HG03103 (cell line): Measurements from ENCODE around the gene TCTN3.
A peak's percentile ranks its signal among the peaks of the same experiment; 100 is the strongest.
"Not testable (repeated sequence)": the region's sequence is repeated elsewhere in the genome, so short reads cannot be mapped to it uniquely, and the experiment has no call there.

Source experiments
- ATAC-seq: cut with Tn5 transposase; IDR thresholded peaks from one replicate; pipeline ENCODE4 v1.9.1; 2021; ENCODE audit warnings: low read depth; ENCODE audit not compliant: unreplicated experiment

TCTN3 gene

DNA sequence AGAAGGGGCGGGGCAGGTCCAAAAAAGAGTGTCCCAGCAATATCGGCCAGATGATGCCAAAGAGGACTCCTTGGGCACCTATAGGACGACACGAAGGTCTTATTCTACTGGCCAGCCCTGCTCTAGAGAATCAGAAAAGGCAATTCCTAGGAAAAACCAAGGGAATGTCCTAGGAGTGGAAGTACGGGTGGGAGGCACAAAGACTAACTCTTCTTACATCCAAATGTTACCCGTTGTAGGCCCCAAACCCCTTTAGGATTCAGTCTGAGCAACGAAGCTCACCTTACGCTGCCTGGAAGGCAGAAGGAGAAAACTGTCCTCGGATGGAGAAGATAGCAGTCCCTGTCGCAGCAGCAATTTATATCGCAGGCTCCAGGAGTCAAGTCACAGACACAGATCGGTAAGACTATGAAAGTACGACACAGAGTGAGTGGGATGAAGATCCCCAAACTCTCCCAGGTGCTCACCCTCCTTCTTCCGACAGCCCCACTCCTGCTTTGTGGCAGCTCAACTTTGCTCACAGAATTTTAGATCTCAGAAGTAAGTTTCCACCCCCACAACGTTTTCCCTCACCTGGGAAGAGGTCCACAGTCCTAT lies 558 bp downstream of the TCTN3 start:
- ATAC-seq: no peak

DNA sequence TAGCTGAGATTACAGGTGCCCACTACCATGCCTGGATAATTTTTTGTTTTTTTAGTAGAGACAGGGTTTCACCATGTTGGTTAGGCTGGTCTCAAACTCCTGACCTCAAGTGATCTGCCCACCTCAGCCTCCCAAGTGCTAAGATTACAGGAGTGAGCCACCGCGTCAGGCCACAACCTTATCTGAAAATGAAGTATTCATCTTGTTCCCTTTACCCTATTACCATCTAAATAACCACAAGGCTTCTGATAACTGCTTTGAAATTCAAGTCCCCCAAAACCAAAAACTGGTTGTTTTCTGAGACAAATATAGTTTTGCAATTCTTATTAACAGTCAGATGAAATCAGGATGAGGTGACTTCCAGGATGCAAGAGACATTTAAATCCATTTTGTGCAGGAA lies 2.4 kb downstream of the TCTN3 start:
- no peak for ATAC-seq

DNA sequence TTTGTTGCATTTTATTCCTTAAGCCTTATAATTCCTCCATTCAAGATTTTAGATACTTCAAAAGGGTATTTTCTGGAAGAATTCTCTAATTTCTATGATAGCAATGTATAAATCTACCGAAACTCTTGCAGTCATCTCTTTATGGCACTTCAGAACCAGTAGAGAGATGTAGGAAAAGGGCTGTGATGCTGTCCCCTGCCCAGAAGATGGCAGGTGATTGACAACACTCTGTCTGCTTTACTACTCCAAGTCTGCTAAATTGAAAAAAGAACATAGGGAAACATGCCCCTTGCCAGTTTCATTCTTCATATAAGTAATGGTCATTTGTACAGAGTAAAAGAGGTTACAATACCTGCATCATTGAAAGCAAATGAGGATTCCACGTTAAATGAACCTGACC lies 5.1 kb downstream of the TCTN3 start:
- no peak for ATAC-seq

- no peak for ATAC-seq
Measured at GRCh38 chr10:95683966-95684365, 9.8 kb downstream of the TCTN3 start.

- no peak for ATAC-seq
Measured at GRCh38 chr10:95675403-95676116, 18.2 kb downstream of the TCTN3 start.

GRCh38 chr10:95674643-95675042 lies 19.1 kb downstream of the TCTN3 start:
- ATAC-seq: no peak

DNA sequence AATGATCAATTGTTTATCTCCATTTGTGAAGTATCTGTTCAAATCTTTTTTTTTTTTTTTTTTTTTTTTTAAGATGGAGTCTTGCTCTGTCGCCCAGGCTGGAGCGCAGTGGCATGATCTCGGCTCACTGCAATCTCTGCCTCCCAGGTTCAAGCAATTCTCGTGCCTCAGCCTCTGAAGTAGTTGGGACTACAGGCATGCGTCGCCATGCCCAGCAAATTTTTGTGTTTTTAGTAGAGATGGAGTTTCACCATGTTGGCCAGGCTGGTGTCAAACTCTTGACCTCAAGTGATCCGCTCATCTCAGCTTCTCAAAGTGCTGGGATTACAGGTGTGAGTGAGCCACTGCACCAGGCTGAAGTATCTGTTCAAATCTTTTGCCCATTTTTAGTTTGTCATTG lies 21.1 kb downstream of the TCTN3 start:
- not testable (repeated sequence) for ATAC-seq

- no peak for ATAC-seq
Measured at GRCh38 chr10:95664543-95664942, 29.2 kb downstream of the TCTN3 start.

DNA sequence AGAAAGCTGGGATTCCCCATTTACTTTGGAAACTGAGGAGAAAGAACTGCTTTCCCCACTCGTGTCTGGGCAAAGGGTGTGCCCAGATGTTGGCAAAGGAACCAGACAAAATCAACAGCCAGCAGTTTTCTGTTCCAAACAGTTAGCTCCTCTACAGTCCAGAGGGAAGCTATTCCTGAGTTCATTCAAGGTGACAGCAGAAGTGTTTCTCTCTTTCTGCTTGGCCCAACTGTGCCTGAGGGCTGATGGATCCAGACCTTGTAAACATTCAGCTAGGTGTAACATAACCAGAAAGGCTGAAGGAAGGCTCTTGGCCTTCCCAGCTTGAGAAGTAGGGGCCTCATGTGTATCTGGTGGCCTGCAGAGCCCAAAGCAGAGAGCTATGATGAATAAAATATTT lies 30.2 kb downstream of the TCTN3 start:
- ATAC-seq: no peak

- ATAC-seq: no peak
Measured at GRCh38 chr10:95661818-95662217, 31.9 kb downstream of the TCTN3 start.

GRCh38 chr10:95660283-95660682 lies 33.4 kb downstream of the TCTN3 start:
- no peak for ATAC-seq

- ATAC-seq: no peak
Measured at GRCh38 chr10:95657250-95657649, 36.5 kb downstream of the TCTN3 start.

DNA sequence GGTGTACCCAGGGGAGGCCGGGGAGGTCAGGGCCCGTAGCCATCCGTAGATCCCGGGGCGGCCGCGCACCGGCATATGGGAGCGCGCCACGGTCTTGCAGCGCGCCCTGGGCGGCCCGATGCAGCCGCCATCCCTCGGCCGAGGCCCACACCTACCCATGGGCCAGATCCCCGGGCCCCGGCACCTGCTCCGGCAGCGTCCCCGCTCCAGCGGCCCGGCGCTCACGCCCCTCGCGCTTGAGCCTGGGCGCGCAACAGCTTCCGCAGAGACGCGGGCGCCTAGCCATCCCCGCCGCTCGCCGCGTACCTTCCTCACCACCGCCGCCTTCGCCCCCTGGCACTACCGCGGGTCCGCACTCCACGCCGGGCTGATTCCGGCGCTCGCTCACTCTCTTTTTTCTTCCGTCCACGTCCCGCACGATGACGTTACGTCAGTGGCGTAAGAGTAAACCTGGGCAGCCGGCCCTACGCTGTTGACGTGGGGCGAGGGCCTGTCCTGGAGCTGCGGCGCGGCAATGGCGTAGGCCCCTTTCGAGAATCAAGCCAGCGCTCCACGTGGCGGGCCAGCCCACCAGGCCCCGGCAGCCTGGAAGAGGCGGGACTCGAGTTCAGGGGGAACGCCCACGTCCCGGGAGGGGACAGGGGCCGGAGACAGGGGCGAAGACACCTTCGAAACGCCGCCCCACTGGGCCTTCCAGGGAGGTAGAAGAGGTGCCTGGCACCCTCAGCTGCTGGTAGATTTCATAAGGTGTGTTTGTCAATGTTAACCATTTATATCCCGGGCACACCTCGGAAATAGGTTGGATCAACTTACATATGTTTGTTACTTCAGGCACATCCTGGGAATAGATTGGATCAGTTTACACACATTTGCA lies 37.2 kb downstream of the TCTN3 start, which contains the start of gene ALDH18A1:
TSS of gene ALDH18A1 (minus strand) at position 421 of the 874 bp plus-strand sequence. CDS start 3,334 bp downstream, outside the sequence.
- peak; percentile 85 for ATAC-seq

GRCh38 chr10:95655571-95656290 lies 38.0 kb downstream of the TCTN3 start:
- ATAC-seq: no peak

- ATAC-seq: no peak
Measured at GRCh38 chr10:95653895-95654294, 39.8 kb downstream of the TCTN3 start.

DNA sequence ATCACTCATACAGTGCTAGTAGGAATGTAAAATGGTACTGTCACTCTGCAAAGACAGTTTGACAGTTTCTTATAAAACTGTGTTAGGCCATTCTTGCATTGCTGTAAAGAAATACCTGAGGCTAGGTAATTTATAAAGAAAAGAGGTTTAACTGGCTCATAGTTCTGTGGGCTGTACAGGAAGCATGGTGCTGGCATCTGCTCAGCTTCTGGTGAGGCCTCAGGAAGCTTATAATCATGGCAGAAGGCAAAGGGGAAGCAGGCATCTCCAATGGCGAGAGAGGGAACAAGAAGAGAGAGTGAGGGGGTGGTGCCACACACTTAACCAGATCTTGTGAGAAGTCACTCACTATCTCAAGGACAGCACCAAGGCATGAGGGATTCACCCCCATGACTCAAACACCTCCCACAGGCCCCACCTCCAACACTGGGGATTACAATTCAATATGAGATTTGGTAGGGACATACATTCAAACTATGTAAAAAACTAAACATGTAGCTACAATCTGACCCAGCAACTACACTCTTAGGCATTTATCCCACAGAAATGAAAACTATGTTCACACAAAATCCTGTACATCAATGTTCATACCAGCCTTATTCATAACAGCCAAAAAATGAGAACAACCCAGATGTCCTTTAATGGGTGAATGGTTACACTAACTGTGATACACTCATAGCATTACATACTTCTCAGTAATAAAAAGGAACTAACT lies 42.2 kb downstream of the TCTN3 start:
- no peak for ATAC-seq

GRCh38 chr10:95650232-95650631 lies 43.5 kb downstream of the TCTN3 start:
- ATAC-seq: no peak

DNA sequence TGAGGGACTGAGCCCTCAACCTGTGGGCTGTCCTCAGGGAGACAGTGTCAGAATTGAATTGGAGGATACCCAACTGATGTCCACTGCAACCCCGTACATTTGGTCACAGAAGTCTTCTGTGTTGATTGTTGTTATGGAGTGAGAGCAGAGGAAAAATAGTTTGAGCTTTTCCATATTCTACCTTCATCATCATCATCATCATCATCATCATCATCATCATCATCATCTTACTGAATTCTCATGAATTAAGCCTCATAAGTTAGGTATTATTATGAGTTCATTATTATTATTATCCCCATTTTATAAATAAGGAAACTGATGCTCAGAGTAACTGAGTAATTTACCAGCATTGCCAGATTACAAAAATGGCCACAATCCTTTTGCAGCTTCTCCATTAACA lies 45.6 kb downstream of the TCTN3 start:
- ATAC-seq: no peak

GRCh38 chr10:95646160-95646559 lies 47.6 kb downstream of the TCTN3 start:
- ATAC-seq: no peak

DNA sequence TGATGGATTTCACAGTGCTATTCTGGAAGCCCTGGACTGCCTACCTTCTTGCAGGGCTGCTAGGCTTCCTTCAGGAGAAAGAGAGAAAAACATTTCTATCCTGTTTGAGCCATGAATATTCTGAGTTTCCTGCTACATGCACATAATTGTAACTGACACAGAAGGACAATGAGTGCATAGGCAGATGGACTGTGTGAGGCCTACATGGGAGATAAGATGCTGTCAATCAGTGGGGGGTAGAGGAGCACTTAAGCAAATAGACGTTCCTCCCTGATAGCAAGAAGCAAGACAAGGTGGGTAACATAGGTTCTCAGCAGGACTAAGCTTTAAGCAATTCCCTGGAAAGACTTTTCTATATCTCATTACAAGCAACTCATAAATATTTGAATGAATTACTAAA lies 48.8 kb downstream of the TCTN3 start:
- ATAC-seq: no peak
